ENCODE results near the gene PSMB5. TPM values are rescaled to one million over a fixed set of nuclear protein-coding genes. Genes with fewer than 3 reads are reported as not detected.
A peak's percentile ranks its signal among the peaks of the same experiment; 100 is the strongest.
"Not testable (repeated sequence)": the region's sequence is repeated elsewhere in the genome, so short reads cannot be mapped to it uniquely, and the experiment has no call there.

Gene PSMB5
- total RNA-seq, 2 experiments from 2014 or later = 66.7 to 95.3 TPM

GRCh38 chr14:23013054-23013748, 21.5 kb downstream of the PSMB5 start:
- Mint-ChIP-seq H3K27ac (no peak overlapping the region), H3K4me1 (peaks cover 22% of the 10 kb centered on the region), H3K9me3 (ENCODE audit: low read depth) (no peaks in the 10 kb centered on the region), H3K36me3 (no peaks in the 10 kb centered on the region), H3K4me3 (no peak overlapping the region), H3K27me3 (no peaks in the 10 kb centered on the region)
- no peak for ATAC-seq
- no peak for DNase-seq
- CTCF ChIA-PET = interaction anchor here (0.8 to 2.6 kb wide), 5 partner anchors 18 to 56 kb away, joined by 3 to 9 read pairs (median 5); partner anchors contain the start of gene CDH24

GRCh38 chr14:23009939-23010726, 24.6 kb downstream of the PSMB5 start, which contains the start of gene C14orf93:
C14orf93 (minus strand) TSS chr14:23010143; CDS start chr14:22999023, 11,120 bp downstream.
- CTCF ChIA-PET = interaction anchor here (0.8 to 1.4 kb wide), 3 partner anchors 18 to 59 kb away, joined by 3 to 4 read pairs (median 3); no protein-coding TSS in a partner anchor
- DNase-seq (peak; percentile 90), ATAC-seq (peak; percentile 51)
- Mint-ChIP-seq H3K4me1 (peaks cover 41% of the 10 kb centered on the region), H3K36me3 (peaks cover 1% of the 10 kb centered on the region), H3K27me3 (no peaks in the 10 kb centered on the region), H3K9me3 (ENCODE audit: low read depth) (no peaks in the 10 kb centered on the region), H3K4me3 (peak within 1 kb of the TSS; percentile 88), H3K27ac (peak within 1 kb of the TSS; percentile 97)

GRCh38 chr14:23009483-23009938, 25.2 kb downstream of the PSMB5 start:
- Mint-ChIP-seq H3K4me1 (peaks cover 44% of the 10 kb centered on the region), H3K27ac (peak overlapping the region; percentile 94), H3K27me3 (no peaks in the 10 kb centered on the region), H3K4me3 (peak overlapping the region; percentile 88), H3K9me3 (ENCODE audit: low read depth) (no peaks in the 10 kb centered on the region), H3K36me3 (peaks cover 1% of the 10 kb centered on the region)
- no peak for ATAC-seq
- DNase-seq = no peak
- CTCF ChIA-PET = interaction anchor here (1.3 to 4.0 kb wide), 4 partner anchors 23 to 186 kb away, joined by 4 to 45 read pairs (median 14); partner anchors contain the start of genes CDH24 and PRMT5

GRCh38 chr14:23008831-23009230, 25.9 kb downstream of the PSMB5 start:
- CTCF ChIA-PET = interaction anchor here (0.8 to 4.0 kb wide), 9 partner anchors 13 to 186 kb away, joined by 3 to 57 read pairs (median 18); partner anchors contain the start of genes AJUBA, CDH24 and PRMT5
- ATAC-seq (no peak), DNase-seq (no peak)
- Mint-ChIP-seq H3K4me1 (peaks cover 44% of the 10 kb centered on the region), H3K27ac (peak overlapping the region; percentile 94), H3K9me3 (ENCODE audit: low read depth) (no peaks in the 10 kb centered on the region), H3K36me3 (peaks cover 1% of the 10 kb centered on the region), H3K4me3 (peak overlapping the region; percentile 88), H3K27me3 (no peaks in the 10 kb centered on the region)

GRCh38 chr14:23006544-23007419, 27.9 kb downstream of the PSMB5 start:
- peak overlapping the region; percentile 96 for H3K27ac Mint-ChIP-seq

GRCh38 chr14:23006188-23006534, 28.5 kb downstream of the PSMB5 start:
- Mint-ChIP-seq H3K27ac (peak overlapping the region; percentile 96), H3K4me3 (peak overlapping the region; percentile 93), H3K36me3 (peaks cover 1% of the 10 kb centered on the region), H3K4me1 (peaks cover 42% of the 10 kb centered on the region), H3K9me3 (ENCODE audit: low read depth) (no peaks in the 10 kb centered on the region), H3K27me3 (no peaks in the 10 kb centered on the region)
- CTCF ChIA-PET = interaction anchor here (0.7 to 4.0 kb wide), 19 partner anchors 9 to 1528 kb away, joined by 3 to 57 read pairs (median 11); partner anchors contain the start of genes AJUBA, CDH24 and PRMT5
- DNase-seq (no peak), ATAC-seq (no peak)

More at GRCh38 chr14:23006544-23007419, 27.9 kb downstream of the PSMB5 start:
- peaks cover 1% of the 10 kb centered on the region for H3K36me3 Mint-ChIP-seq
- peak overlapping the region; percentile 93 for H3K4me3 Mint-ChIP-seq
- peak; percentile 97 for ATAC-seq
- CTCF ChIA-PET = interaction anchor here (0.7 to 4.0 kb wide), 23 partner anchors 9 to 1529 kb away, joined by 3 to 57 read pairs (median 7); partner anchors contain the start of genes ACIN1, AJUBA, C14orf119 and CDH24
- DNase-seq = peak; percentile 98
- no peaks in the 10 kb centered on the region for H3K9me3 Mint-ChIP-seq (ENCODE audit: low read depth)
- H3K4me1 Mint-ChIP-seq = peaks cover 44% of the 10 kb centered on the region
- H3K27me3 Mint-ChIP-seq = no peaks in the 10 kb centered on the region

GRCh38 chr14:23005451-23006187, 29.1 kb downstream of the PSMB5 start:
- DNase-seq (no peak), ATAC-seq (no peak)
- H3K36me3 Mint-ChIP-seq = peaks cover 1% of the 10 kb centered on the region
- H3K9me3 Mint-ChIP-seq (ENCODE audit: low read depth) = no peaks in the 10 kb centered on the region
- H3K27me3 Mint-ChIP-seq = no peaks in the 10 kb centered on the region
- peak overlapping the region; percentile 93 for H3K4me3 Mint-ChIP-seq
- peak overlapping the region; percentile 96 for H3K27ac Mint-ChIP-seq
- H3K4me1 Mint-ChIP-seq = peaks cover 41% of the 10 kb centered on the region
- CTCF ChIA-PET = interaction anchor here (0.7 to 4.0 kb wide), 14 partner anchors 10 to 299 kb away, joined by 3 to 57 read pairs (median 14); partner anchors contain the start of genes AJUBA, CDH24 and PRMT5

- H3K36me3 Mint-ChIP-seq; ATAC-seq; H3K27ac Mint-ChIP-seq; H3K27me3 Mint-ChIP-seq; H3K4me3 Mint-ChIP-seq; DNase-seq; H3K9me3 Mint-ChIP-seq (ENCODE audit: low read depth): not testable (repeated sequence)
- CTCF ChIA-PET = interaction anchor here (1.0 to 25.7 kb wide), 3 partner anchors 11 to 56 kb away, joined by 3 to 867 read pairs (median 4); partner anchors contain the start of gene CDH24
- peaks cover 34% of the 10 kb centered on the region for H3K4me1 Mint-ChIP-seq
Measured at GRCh38 chr14:23004274-23004673, 30.4 kb downstream of the PSMB5 start.

GRCh38 chr14:23002592-23002991, 32.1 kb downstream of the PSMB5 start:
- no peak overlapping the region for H3K4me3 Mint-ChIP-seq
- no peaks in the 10 kb centered on the region for H3K9me3 Mint-ChIP-seq (ENCODE audit: low read depth)
- CTCF ChIA-PET = interaction anchor here (0.6 to 25.7 kb wide), 4 partner anchors 9 to 57 kb away, joined by 3 to 867 read pairs (median 10); partner anchors contain the start of genes CDH24 and HAUS4
- DNase-seq (no peak), ATAC-seq (no peak)
- H3K27ac Mint-ChIP-seq = no peak overlapping the region
- peaks cover 21% of the 10 kb centered on the region for H3K4me1 Mint-ChIP-seq
- peaks cover 1% of the 10 kb centered on the region for H3K36me3 Mint-ChIP-seq
- H3K27me3 Mint-ChIP-seq = no peaks in the 10 kb centered on the region

- no peak for ATAC-seq
- H3K27ac Mint-ChIP-seq = no peak overlapping the region
Measured at GRCh38 chr14:23000860-23001259, 33.8 kb downstream of the PSMB5 start.

GRCh38 chr14:22998329-22999012, 36.2 kb downstream of the PSMB5 start:
- no peaks in the 10 kb centered on the region for H3K9me3 Mint-ChIP-seq (ENCODE audit: low read depth)
- no peaks in the 10 kb centered on the region for H3K27me3 Mint-ChIP-seq
- H3K4me1 Mint-ChIP-seq = no peaks in the 10 kb centered on the region
- H3K36me3 Mint-ChIP-seq = no peaks in the 10 kb centered on the region
- H3K27ac Mint-ChIP-seq = no peak overlapping the region
- H3K4me3 Mint-ChIP-seq = no peak overlapping the region
- CTCF ChIA-PET = interaction anchor here (0.6 to 25.7 kb wide), 4 partner anchors 14 to 1384 kb away, joined by 3 to 867 read pairs (median 63); partner anchors contain the start of genes AJUBA and CDH24
- ATAC-seq (no peak), DNase-seq (no peak)

More at GRCh38 chr14:23000860-23001259, 33.8 kb downstream of the PSMB5 start:
- H3K36me3 Mint-ChIP-seq = peaks cover 1% of the 10 kb centered on the region
- peaks cover 7% of the 10 kb centered on the region for H3K4me1 Mint-ChIP-seq
- H3K4me3 Mint-ChIP-seq = no peak overlapping the region
- H3K9me3 Mint-ChIP-seq (ENCODE audit: low read depth) = no peaks in the 10 kb centered on the region
- CTCF ChIA-PET = interaction anchor here (1.5 to 25.7 kb wide), 3 partner anchors 14 to 59 kb away, joined by 4 to 867 read pairs (median 14); partner anchors contain the start of gene CDH24
- no peak for DNase-seq
- no peaks in the 10 kb centered on the region for H3K27me3 Mint-ChIP-seq
